ENCODE measurements around the gene INHBC. TPM values are rescaled to one million over a fixed set of nuclear protein-coding genes. Genes with fewer than 3 reads are reported as not detected.
A peak's percentile ranks its signal among the peaks of the same experiment; 100 is the strongest.

Gene INHBC
- total RNA-seq, 1 donor from 2014 or later, result not detected

DNA sequence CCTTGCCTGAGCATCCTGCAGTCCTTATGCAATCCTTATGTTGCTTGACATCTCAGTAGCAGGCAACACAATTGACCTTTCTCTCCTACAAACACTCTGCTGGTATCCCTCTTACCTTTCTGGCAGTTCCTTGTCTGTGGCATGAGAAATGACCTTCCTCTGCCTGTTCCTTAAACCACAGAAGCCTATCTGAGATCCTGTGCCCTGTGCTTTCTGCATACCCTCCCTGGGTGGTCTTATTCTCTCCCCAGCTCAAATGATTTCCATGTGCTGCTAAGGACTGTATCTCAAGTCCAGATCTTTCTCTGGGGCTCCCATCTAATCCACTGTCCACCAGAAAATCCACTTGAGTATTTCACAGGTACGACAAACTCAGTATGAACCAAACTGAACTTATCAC, 47.1 kb downstream of the INHBC start:
- Mint-ChIP-seq H3K27ac (ENCODE audit: unreplicated experiment) (no peak overlapping the region), H3K9me3 (ENCODE audit: unreplicated experiment) (no peaks in the 10 kb centered on the region), H3K36me3 (ENCODE audit: low read depth, unreplicated experiment) (peaks cover 14% of the 10 kb centered on the region), H3K27me3 (ENCODE audit: unreplicated experiment) (peaks cover 23% of the 10 kb centered on the region), H3K4me3 (ENCODE audit: unreplicated experiment) (peak overlapping the region; percentile 3), H3K4me1 (ENCODE audit: unreplicated experiment) (peaks cover 47% of the 10 kb centered on the region)
- no peak for DNase-seq (ENCODE audit: low spot score)
- TF ChIP-seq, protein P1, sequence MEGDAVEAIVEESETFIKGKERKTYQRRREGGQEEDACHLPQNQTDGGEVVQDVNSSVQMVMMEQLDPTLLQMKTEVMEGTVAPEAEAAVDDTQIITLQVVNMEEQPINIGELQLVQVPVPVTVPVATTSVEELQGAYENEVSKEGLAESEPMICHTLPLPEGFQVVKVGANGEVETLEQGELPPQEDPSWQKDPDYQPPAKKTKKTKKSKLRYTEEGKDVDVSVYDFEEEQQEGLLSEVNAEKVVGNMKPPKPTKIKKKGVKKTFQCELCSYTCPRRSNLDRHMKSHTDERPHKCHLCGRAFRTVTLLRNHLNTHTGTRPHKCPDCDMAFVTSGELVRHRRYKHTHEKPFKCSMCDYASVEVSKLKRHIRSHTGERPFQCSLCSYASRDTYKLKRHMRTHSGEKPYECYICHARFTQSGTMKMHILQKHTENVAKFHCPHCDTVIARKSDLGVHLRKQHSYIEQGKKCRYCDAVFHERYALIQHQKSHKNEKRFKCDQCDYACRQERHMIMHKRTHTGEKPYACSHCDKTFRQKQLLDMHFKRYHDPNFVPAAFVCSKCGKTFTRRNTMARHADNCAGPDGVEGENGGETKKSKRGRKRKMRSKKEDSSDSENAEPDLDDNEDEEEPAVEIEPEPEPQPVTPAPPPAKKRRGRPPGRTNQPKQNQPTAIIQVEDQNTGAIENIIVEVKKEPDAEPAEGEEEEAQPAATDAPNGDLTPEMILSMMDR (IDR thresholded peaks at IDR 0.05; ENCODE audit: unreplicated experiment), result no peak

DNA sequence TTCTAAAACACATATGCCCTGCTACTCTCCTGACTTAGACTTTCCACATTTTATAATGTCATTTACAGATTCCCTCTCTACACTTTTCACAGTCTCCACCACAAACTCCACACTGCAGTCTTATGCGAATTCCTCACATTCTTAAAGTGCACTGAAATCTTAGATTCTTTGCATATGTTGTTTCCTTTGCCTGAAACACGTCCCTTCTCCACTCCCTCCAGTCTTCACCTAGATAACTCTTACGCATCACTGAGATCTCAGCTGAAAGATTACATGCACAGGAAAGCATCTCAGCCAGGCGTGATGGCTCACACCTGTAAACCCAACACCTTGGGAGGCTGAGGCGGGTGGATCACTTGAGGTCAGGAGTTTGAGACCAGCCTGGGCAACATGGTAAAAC, 48.9 kb downstream of the INHBC start:
- Mint-ChIP-seq H3K36me3 (ENCODE audit: low read depth, unreplicated experiment) (peaks cover 15% of the 10 kb centered on the region), H3K4me3 (ENCODE audit: unreplicated experiment) (no peak overlapping the region), H3K4me1 (ENCODE audit: unreplicated experiment) (peaks cover 34% of the 10 kb centered on the region), H3K27me3 (ENCODE audit: unreplicated experiment) (peaks cover 14% of the 10 kb centered on the region), H3K27ac (ENCODE audit: unreplicated experiment) (peak overlapping the region; percentile 0), H3K9me3 (ENCODE audit: unreplicated experiment) (no peaks in the 10 kb centered on the region)
- TF ChIP-seq, protein P1 (IDR thresholded peaks at IDR 0.05; ENCODE audit: unreplicated experiment), result no peak
- no peak for DNase-seq (ENCODE audit: low spot score)

DNA sequence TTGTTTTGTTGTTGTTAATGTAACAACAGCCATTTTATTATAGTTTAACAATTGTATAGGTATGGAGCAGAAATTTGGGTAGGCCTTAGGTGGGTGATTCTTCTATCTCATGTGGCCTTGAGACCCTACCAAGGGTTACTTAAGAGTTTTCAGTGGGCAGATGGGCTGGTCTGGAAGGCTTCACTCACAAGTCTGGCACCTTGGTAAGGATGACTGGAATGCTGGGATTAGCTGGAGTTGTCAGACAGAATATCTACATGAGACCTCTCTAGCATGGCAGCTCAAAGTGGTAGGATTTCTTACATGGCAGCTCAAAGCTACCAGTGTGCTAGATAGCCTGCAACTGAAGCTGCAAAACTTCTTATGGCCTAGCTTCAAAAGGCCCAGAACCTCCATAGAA, 51.1 kb downstream of the INHBC start:
- Mint-ChIP-seq H3K4me3 (ENCODE audit: unreplicated experiment) (no peak overlapping the region), H3K27me3 (ENCODE audit: unreplicated experiment) (peaks cover 7% of the 10 kb centered on the region)

DNA sequence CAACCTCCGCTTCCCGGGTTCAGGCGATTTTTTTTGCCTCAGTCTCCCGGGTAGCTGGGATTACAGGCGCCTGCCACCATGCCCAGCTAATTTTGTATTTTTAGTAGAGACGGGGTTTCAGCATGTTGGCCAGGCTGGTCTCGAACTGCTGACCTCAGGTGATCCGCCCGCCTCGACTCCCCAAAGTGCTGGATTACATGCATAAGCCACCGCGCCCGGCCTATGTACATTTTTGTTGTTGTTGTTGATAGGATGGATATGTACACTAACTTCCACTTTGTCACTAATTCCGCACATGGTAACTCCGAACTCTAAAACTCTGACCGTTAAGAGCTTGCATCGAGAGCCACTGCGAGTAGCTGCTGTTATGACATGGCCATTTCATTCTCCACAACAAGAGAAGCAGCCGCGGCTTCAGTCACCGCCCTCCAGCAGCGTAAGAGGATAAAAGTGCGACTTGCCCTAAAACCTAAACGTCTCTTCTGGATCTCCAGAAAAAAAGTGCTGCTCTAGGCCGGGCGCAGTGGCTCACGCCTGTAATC, 52.5 kb downstream of the INHBC start:
- H3K27ac Mint-ChIP-seq (ENCODE audit: unreplicated experiment), result no peak overlapping the region
- H3K4me3 Mint-ChIP-seq (ENCODE audit: unreplicated experiment), result peak overlapping the region; percentile 67
- H3K9me3 Mint-ChIP-seq (ENCODE audit: unreplicated experiment), result no peaks in the 10 kb centered on the region
- peaks cover 3% of the 10 kb centered on the region for H3K27me3 Mint-ChIP-seq (ENCODE audit: unreplicated experiment)
- DNase-seq (ENCODE audit: low spot score), result no peak
- peaks cover 12% of the 10 kb centered on the region for H3K4me1 Mint-ChIP-seq (ENCODE audit: unreplicated experiment)
- TF ChIP-seq, protein P1 (IDR thresholded peaks at IDR 0.05; ENCODE audit: unreplicated experiment), result no peak
- H3K36me3 Mint-ChIP-seq (ENCODE audit: low read depth, unreplicated experiment), result peaks cover 33% of the 10 kb centered on the region

More for the DNA sequence above, 51.1 kb downstream of the INHBC start:
- Mint-ChIP-seq H3K36me3 (ENCODE audit: low read depth, unreplicated experiment) (peaks cover 24% of the 10 kb centered on the region), H3K27ac (ENCODE audit: unreplicated experiment) (no peak overlapping the region), H3K9me3 (ENCODE audit: unreplicated experiment) (no peaks in the 10 kb centered on the region), H3K4me1 (ENCODE audit: unreplicated experiment) (peaks cover 22% of the 10 kb centered on the region)
- TF ChIP-seq, protein P1 (IDR thresholded peaks at IDR 0.05; ENCODE audit: unreplicated experiment), result no peak
- no peak for DNase-seq (ENCODE audit: low spot score)

DNA sequence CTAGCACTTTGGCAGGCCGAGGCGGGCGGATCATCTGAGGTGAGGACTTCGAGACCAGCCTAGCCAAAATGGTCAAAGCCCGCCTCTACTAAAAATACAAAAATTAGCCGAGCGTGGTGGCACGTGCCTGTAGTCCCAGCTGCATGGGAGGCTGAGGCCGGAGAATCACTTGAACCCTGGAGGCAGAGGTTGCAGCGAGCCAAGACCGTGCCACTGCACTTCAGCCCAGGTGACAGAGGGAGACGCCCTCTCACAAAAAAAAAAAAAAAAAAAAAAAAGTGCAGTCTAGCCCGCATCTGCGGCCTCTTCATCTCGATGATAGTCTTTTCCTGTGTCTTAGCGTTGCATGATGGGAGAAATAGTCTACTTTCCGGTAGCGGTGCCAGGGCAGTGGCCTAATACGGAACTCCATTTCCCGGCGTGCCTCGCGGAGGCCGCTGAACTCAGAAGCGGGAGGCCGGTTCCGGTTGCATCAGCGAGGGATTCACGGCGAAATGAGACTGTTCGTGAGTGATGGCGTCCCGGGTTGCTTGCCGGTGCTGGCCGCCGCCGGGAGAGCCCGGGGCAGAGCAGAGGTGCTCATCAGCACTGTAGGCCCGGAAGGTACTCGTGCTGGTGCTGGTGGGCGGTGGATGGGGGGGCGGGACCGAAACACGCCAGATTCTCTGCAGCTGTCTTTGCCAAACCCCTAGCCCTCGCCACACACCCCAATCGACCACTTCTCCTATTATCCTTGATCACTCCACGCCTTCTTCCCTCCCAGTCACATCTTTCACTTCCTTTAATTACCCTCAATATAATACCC, 53.2 kb downstream of the INHBC start, which contains the start of gene MARS1:
Gene MARS1 (plus strand): TSS at position 472 of the 805 bp plus-strand sequence. CDS start 23 bp downstream, at position 495.
- peaks cover 12% of the 10 kb centered on the region for H3K4me1 Mint-ChIP-seq (ENCODE audit: unreplicated experiment)
- TF ChIP-seq, protein P1 (IDR thresholded peaks at IDR 0.05; ENCODE audit: unreplicated experiment), result no peak
- peaks cover 38% of the 10 kb centered on the region for H3K36me3 Mint-ChIP-seq (ENCODE audit: low read depth, unreplicated experiment)
- peaks cover 4% of the 10 kb centered on the region for H3K27me3 Mint-ChIP-seq (ENCODE audit: unreplicated experiment)
- peak; percentile 82 for DNase-seq (ENCODE audit: low spot score)
- H3K9me3 Mint-ChIP-seq (ENCODE audit: unreplicated experiment), result no peaks in the 10 kb centered on the region
- H3K4me3 Mint-ChIP-seq (ENCODE audit: unreplicated experiment), result peak within 1 kb of the TSS; percentile 98
- H3K27ac Mint-ChIP-seq (ENCODE audit: unreplicated experiment), result peak within 1 kb of the TSS; percentile 96

Data from endothelial cell (in vitro differentiated cells).